GM19395 (cell line): ENCODE data around the gene SF3B6.
"Not testable (repeated sequence)": the region's sequence is repeated elsewhere in the genome, so short reads cannot be mapped to it uniquely, and the experiment has no call there.

Source experiments
- ATAC-seq: cut with Tn5 transposase; IDR thresholded peaks from one replicate; pipeline ENCODE4 v1.9.1; 2021; ENCODE audit warnings: mild to moderate bottlenecking, moderate library complexity; ENCODE audit not compliant: unreplicated experiment

Gene SF3B6

DNA sequence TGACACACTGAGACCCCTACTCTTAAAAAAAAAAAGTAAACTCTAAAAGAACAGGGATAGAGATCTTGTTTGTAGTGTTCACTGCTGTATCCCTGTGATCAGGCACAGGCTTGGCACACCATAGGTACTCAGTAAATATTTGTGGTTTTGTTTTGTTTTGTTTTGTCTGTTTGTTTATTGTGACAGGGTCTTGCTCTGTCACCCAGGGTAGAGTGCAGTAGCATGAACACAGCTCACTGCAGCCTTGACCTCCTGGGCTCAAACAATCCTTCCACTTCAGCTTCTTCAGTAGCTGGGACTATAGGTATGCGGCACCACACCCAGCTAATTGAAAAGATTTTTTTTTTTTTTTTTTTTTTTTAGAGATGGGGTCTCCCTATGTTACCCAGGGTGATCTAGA lies 23.2 kb downstream of the SF3B6 start:
- no peak for ATAC-seq

DNA sequence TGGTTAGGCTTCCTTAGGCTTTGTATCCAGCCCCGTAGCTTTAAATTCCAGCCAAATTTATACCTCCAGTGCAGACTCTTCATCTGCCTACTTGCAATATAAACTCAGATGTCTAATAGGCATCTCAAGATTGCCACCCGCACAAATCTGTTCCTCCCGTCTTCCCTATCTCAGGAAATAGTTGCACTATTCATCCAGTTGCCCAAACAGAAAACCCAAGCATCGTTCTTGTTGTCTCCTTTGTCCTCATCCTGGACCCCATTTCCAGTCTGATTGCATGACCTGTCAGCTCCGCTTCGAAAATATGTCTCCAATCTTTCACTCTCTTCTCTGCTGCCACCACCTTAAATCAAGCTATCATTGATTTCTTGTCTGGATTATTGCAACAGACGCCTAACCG lies 24.3 kb downstream of the SF3B6 start:
- ATAC-seq, result no peak

DNA sequence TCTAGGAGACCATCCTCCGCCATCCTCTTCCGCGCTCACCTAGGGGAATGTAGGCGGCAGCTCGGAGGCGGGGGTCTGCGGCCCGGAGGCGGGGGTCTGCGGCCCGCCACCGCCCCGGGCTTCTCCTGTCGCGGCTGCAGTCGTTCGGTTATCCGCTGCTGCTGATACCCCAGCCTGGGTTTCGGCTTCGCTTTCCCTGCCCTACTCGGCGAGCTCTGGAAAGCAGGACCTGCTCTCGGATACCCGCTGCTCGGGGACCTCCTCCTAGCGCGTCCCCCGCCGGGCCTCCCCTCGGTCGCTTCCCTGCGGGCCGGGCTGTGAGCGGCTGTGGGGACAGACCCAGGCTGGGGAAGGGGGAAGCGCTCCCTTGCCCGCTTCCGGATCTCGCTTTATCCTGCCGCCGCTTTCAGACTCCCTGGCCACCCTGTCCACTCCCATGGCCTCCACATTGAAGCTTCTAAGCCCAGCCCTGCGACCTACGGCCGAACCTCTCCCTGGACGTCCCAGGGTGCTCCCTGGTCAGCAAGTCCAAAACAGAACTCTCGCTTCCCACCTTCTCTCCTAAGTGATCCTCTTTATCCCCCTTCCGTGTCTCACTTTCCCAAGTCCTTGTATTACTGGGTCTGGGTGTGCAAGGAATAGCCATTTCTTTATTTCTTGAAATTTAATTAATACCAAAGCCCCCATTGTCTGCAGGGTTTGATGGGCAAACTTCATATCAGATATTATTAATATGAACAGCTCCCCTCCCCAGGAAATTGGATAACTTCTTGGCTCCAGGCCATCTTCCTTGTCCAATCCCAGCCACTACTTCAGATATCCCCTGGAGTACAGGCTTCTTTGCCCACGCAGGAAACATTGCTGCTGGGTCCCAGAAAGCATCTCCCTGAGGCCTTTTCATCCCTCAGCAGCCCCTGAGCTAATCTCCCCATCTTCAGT lies 25.8 kb downstream of the SF3B6 start:
- ATAC-seq, result no peak

DNA sequence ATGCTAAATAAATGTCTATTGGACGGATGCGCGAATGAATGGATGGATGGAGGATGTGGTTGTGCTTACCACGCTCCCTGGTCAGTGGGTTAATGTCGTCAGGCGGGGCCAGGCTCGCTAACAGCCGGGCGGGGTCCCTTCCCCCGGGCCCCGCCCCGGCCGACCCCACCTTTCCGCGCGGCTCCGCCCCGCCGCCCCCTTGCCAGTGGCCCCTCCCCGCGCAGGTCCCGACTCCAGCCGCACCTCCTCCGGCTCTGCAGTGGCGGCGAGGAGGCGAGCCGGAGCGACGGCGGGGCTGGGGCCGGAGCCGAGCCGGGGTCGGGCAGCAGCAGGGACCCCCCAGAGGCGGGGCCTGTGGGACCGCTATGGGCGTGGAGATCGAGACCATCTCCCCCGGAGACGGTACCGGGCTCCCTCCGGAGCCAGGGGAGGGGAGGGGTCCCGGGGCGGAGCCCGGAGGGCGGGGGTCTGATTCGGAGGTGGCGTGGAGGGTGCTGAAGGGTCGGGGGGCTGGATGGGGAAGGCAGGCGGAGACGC lies 26.6 kb downstream of the SF3B6 start, which contains the start of gene FKBP1B:
Gene FKBP1B, plus strand, starts transcription at position 257 of the 537 bp plus-strand sequence. Its CDS starts 109 bp downstream, at position 366.
- ATAC-seq, result no peak

DNA sequence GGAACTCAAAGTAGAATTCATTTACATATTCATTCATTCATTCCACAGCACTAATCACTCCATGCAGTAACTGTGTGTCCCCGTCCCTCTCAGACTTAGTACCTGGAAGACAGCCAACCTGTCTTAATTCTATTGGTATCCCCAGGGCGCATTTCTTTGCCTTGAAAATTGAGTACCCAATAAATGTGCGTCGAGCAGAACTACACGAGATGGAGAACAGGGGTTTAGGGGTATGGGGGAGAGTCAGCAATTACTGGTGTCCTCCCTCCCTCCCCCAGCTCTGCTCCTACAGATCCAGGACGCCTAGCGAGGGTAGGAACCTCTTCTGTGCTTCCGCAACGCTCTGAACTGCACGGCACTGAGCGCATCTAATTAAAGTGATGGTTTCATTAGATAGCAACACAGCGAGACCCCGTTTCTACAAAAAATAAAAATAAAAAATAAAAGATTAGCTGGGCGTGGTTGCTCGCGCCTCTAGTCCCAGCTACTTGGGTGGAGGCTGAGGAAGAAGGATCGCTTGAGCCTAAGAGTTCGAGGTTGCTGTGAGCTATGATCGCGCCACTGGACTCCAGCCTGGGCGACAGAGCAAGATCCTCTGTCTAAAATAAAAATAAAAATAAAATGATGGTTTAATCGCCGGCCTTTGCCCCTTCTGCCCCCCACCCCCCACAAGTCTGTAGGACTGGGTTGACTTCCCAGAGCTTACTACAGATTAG lies 27.2 kb downstream of the SF3B6 start:
- no peak for ATAC-seq

DNA sequence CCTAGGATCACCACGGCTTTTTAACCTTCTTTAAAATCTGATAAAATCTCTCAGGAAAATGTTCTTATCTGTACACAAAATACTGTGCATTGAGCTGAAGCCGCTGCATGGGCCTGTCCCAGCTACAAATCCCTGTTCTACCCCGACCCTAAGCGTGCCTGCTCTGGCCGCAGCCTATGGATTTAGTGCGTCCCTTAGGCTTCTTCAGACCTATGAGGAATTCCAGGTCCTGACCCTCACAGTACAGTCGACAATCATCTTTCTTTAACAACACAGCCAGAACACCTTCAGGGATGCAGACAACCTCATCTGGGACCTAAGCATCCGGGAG lies 28.5 kb downstream of the SF3B6 start:
- peak; percentile 7 for ATAC-seq

DNA sequence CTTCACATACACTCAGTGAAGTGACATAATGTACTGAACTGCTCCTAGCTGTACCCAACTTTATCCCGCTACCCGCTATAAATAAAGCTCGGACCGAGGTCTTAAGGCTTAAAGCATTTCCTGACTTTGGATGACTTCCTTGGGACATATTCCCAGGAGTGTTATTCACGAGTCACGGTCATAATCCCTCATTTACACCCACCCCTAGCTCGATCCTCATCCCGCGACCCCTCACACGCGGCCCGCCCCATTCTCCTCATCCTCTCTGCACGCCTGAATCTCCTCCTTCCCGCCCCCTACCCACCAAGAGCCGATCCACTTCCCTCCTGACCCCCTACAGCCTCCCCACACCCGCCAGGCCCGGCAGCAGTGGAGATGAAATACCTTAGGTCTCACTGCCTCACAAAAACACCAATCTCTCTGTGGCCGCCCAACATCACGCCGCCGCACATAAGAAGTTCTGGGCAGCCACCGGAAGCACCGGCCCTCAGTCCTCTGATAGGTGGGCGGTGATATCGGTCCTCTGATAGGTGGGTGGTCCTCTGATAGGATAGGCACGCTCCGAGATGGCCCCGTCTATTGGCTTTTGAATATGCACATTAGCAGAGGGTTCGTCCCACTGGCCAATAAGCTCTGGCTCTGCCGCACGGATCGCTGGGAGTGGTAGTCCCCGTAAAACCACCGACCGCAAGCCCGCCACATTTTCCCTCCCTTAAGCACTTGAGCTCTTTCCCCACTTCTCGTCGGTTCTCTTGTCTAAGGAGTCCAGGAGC lies 29.0 kb downstream of the SF3B6 start, which contains the start of gene WDCP:
Gene WDCP, minus strand, starts transcription at position 462 of the 773 bp plus-strand sequence. CDS start 7,897 bp downstream, outside the sequence.
- ATAC-seq, result peak; percentile 100

DNA sequence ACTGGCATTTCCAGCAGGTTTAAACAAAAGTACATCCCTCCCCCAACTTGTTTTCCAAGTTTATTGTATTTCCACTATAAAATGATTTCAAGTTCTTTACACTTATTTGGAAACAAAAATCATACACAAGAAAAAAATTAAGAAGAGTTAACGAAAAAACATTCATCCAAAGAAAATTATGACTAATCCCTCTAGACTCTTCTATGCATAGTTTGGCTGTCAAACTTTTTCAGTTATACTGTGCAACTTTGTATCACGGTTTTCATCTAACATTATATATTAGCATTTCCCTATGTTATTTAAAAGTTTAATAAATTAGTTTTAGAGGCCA lies 29.6 kb downstream of the SF3B6 start:
- ATAC-seq, result no peak

DNA sequence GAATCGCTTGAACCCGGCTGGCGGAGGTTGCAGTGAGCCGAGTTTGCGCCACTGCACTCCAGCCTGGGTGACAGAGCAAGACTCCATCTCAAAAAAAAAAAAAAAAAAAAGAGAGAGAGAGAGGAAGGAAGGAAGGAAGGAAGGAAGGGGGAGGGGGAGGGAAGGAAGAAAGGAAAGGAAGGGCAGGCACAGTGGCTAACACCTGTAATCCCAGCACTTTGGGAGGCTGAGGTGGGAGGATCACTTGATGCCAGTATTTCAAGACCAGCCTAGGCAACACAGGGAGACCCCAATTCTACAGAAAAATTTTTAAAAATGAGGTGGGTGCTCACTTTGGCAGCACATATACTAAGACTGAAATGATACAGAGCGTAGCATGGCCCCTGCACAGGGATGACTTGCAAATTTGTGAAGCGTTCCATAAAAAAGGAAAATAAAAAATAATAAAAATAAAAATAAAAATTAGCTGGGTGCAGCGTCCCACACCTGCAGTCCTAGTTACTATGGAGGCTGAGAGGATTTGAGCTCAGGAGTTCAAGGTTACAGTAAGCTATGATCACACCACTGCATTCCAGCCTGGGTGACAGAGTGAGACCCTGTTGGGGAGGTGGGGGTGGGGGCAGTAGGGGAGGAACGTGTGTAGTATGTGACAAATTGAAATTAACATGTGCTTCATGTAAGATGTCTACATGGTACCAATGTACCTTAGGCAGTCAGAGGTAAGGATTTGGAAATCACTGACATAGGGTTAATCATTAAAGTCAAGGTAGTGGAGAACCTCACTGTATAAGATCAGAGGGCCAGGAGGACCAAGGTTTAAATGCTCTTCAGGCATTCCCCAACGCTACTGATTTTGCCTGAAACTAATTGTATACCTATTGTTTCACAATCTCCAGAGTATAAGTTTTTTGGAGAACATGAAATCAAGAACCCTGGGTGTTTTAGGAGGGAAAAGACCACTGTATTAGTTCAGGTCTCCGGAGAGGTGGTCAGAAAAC lies 30.3 kb downstream of the SF3B6 start:
- no peak for ATAC-seq

DNA sequence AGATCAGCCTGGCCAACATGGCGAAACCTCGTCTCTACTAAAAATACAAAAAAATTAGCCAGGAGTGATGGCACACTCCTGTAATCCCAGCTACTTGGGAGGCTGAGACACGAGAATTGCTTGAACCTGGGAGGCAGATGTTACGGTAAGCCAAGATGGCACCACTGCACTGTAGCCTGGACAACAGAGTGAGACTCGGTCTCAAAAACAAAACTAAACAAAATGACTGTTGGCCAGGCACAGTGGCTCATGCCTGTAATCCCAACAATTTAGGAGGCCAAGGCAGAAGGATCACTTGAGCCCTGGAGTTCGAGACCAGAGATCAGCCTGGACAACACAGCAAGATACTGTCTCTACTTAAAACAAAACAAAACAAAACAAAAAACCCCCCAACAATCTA lies 33.0 kb downstream of the SF3B6 start:
- ATAC-seq, result not testable (repeated sequence)

DNA sequence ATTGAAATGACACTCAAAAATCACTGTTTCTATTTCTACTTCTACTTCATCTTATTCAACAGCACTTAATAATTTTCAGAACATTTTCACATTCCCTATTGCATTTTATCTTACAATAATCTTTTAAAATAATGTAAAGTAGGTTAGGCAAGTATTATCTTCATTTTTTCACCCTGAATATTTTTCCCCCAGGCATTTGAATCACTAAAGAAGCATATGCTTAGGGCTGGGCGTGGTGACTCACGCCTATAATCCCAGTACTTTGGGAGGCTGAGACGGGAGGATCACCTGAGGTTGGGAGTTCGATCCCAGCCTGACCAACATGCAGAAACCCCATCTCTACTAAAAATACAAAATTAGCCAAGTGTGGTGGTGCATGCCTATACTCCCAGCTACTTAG lies 35.6 kb downstream of the SF3B6 start:
- no peak for ATAC-seq

DNA sequence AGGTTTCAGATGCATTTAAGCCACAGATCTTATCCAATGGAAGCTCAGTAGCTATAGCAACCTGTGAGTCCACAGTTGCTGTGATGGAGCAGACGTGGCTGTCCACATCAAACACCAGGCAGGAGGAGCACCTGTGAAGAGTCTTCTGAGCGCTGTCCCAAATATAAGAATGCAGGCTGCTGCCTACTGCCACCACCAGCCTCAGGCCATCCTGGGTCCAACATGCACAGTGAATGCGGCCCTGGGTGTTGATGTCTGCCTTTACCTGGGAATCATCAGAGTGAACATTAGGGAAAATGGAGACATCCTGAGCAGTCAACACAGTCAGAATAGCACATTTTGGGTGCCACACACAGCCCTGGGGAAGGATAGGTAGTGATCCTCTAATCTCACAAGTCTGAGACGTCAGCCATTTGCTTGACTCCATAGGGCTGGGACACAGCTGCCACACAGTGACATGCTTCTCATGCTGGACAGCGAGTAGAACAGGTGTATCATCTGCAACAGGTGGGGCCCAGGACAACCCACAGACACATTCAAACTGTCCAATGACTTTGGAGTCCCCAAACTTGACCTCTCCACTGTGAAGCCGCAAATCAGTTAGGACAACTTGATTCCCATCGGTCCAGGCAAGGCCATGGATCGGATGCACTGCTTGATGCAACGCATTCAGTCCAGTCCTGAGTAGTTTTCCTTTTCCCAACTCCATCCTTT lies 37.2 kb downstream of the SF3B6 start:
- ATAC-seq, result no peak

DNA sequence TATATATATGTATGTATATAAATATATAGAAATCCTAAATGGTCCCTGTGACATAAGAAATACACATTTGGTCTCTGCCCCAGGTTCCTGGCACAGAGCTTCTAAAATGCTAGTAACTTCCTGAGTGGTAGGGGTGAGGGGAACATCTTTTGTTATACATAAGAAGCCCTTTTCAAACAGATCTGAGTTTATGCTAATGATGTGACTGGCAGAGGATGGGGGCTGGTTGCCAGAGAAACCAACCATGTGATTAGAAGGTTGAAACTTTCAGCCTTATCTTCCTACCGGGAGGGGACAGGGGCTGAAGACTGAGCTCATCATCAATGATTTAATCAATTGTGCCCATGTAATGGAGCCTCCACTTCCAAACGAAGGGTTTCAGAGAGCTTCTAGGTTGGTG lies 49.9 kb downstream of the SF3B6 start:
- no peak for ATAC-seq

DNA sequence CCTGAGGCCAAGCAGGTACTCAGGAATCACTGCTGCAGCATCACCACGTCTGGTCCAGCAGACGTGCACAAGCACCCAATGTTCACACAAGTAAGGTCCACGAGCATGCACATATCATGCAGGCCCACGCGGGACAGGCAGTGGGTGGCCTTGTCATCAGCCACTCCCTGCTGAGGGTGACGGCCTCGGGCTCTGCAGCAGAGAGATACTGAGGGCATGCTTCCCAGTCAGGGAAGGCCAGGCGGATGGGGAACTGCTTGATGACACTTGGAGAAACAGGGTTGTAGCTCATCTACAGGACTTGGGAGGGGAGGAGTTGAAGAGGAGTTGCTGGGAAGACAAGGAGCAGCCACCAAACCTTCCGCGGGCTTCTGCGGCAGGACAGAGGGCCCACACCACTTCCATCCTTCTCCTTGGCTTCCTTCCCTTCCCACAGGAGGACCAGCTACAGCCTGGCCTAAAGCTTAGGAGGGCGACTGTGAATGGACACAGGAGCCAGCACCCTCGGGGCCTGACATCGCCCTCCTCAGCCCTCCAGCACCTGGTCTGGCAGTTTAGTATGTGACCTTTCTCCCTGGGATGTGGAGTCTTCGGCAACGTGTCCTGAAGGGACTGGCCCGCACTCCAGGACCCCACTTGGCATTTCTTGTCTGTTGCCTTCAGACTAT lies 51.0 kb downstream of the SF3B6 start:
- no peak for ATAC-seq

DNA sequence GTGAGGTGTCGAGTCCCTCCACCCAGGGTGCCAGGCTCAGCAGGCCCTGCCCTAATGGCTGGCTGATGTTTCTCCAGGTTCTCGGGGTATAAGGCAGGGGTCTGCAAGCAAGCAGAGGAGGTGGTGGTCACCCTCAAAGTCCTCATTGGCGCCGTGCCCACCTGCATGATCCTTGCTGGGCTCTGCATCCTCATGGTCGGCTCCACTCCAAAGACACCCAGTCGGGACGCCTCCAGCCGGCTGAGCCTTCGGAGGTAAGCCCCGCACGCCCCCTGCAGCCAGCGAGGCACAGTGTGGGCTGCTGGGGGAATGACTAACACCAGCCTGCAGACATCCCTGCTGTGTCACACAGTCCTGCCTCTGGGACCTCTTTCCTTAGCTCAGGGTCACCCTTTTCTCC lies 52.1 kb downstream of the SF3B6 start:
- ATAC-seq, result no peak

DNA sequence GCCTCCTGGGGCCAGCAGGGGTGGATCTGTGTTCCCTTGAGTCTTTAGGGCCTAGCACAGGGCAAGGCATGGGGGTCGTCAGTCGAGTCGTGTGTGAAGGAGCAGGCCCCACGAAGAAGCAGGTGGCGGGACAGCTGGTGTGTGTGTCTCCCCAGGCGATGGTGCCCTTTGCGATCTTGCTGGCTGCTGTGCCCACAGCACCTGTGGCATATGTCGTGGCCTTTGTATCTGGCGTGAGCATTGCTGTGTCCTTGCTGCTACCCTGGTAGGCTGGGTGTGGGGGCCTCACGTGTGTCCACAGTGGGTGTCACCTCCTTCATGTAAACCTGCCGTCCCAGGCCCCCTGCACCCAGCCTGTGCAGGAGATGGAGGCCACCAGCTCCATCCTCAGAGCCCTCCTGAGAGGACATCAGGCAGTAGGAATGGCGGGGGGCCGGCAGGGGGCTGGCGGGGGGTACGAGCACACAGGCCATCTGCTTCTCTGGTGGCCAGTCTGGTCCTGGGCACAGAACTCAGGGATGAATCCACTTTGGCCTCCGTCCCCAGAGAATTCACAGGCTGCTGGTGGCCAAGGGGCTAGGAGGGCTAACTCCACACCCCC lies 53.1 kb downstream of the SF3B6 start:
- ATAC-seq, result no peak

DNA sequence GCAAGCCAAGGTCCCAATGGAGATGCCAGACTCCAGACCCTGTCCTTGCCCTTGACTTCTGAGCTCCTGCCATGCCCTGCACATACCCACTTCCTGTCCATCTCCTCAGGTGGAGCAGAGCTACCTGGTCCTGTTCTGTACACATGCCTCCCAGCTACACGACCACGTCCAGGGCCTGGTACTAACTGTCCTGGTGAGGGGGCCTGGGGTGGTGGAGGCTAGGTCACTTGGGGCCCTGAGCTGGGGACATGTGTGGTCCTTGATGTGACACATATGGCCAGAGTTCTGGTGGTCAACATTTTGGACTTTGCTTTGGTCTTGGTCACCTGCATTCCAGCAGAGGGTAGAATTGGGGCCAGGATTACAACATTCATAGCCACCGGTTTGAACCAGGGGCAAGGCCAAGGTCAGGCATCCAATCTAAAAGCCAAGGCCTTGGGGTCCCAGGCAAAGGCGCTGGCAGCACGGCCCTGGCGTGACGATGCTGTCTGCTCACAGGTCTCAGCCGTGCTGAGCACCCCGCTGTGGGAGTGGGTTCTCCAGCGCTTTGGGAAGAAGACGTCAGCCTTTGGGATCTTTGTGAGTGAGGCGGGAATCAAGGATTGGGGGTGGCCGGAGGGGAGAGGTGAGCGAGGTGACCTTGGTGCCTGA lies 53.7 kb downstream of the SF3B6 start:
- no peak for ATAC-seq
